Peyer's patch (tissue), 4 donors: ENCODE measurements around the gene DISP3.

Experiments
- CTCF ChIP-seq, 6 experiments: fragments of 450-650 bp in 4 of 6; fragments of 200-600 bp in 2 of 6; sonication (generic) in 1 of 6; IDR thresholded peaks; one replicate each; pipeline ENCODE4 v1.5.1; 2017 to 2019; ENCODE audit warnings: antibody characterized with exemption in 6 of 6, mild to moderate bottlenecking in 3 of 6, moderate library complexity in 1 of 6
- POLR2A ChIP-seq, 2 donors: fragments of 450-650 bp; IDR thresholded peaks; one replicate each; pipeline ENCODE4 v1.5.1; 2017; ENCODE audit warnings: antibody characterized with exemption in 2 of 2, mild to moderate bottlenecking in 2 of 2, moderate library complexity in 2 of 2

- no peak for TF ChIP-seq CTCF (IDR thresholded peaks at IDR 0.05)
- no peak for TF ChIP-seq POLR2A (IDR thresholded peaks at IDR 0.05)
These were observed 100.6 kb downstream of the DISP3 start for GRCh38 chr1:11579506-11579905.
